Glomerular visceral epithelial cell (primary cell): ENCODE measurements around the gene WWTR1.

Experiments used
- DNase-seq: peaks from one replicate; pipeline ENCODE4 v3.0.0-alpha.2; 2016; ENCODE audit errors: extremely low spot score

Gene WWTR1

DNA sequence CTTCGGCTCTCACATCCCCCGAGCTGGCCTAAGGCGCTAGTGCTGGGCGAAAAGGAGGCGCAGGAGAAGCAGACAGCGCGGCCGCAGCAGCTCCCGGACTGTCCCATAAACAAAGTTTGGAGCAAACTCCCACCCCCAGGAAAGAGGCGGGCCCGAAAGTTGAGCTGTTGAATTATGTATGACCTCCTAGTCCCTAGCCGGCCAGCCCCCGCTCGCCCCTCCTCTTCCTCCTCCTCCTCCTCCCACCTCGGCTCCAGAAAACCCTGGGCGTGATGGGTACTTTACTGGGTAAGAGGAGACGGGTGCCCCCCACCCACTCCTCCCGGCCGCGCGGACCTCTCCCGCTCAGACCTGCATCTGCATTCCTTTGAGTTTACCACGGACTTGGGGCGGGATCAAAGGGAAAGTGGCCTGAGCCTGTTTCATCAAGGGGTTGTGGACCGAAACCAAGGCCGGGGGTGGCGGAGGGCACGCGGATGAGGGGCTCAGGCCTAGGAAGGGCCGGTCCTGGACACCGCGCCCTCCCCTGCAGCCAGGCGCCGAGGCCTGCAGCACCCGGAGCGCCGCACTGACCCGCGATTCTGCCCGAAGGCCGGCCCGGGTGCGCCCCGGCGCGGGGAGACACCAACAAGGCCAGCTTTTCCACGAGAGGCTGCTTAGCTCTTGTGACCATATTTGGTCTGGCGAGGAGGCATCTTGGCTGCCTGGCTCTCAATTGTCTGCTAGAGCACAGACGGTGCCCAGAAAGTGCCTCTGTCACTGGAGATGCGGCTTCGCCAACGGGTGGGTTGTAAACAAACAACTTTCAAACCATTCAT lies at the start of gene WWTR1:
Gene WWTR1 (minus strand): TSS at position 100 of the 818 bp plus-strand sequence. CDS start 719 bp downstream, outside the sequence.
- DNase-seq = peak; percentile 98

DNA sequence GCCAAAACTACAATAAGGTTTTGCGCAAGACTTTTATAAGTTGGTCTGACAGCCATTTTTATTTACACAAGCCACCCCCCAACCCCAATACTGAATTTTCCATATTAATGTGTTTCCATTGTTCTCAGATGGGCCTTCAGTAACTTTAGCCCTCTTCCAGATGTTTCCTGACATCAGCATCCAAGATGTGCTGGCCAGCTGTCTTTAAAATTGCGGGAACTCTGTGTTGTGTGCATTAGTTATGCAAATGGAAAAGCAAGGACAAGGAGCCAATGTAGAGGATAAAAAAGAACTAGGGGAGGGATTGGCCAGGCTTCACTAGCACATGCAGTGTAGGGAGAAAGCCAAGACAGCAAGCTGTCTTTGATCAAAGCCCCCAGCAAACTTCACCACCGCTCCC lies 49.1 kb upstream of the WWTR1 start:
- no peak for DNase-seq

DNA sequence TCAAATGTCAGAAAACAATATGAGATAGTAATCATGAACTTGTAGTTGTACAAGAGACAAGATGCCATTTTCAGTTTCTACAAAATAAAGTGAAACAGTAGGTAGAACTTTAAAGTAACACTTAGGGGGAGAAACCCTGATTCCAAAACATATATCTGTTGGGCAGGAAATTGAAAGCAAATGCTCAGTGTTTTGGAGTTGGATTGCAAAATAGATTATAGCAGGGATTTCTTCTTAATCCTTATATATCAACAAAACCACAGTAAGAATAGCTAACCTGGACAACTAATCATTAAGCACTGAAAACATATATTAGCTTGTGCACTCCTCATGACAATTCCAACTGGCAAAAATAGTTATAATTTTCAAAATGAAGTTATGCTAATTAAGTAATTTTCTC lies 47.6 kb upstream of the WWTR1 start:
- DNase-seq = no peak

GRCh38 chr3:149703466-149703865 lies 45.6 kb upstream of the WWTR1 start:
- no peak for DNase-seq

GRCh38 chr3:149702691-149703441 lies 45.0 kb upstream of the WWTR1 start:
- DNase-seq = peak; percentile 33

DNA sequence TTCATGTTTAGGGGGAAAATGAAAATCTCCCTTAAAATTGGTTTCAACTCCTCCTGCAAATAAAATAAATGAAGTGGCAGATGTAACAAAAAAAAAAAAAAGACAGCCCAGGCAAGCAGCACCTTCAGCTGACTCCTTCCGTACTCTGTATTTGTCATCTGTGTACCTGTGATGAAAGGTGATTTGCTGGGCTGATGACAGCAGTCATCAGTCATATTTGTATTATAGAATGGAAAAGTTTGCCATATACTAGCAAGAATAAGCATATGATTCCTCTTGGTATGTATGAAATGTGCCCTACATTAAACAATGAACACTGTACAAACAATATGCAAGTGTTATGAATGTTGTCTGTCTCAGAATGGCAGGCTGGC lies 44.1 kb upstream of the WWTR1 start:
- no peak for DNase-seq

DNA sequence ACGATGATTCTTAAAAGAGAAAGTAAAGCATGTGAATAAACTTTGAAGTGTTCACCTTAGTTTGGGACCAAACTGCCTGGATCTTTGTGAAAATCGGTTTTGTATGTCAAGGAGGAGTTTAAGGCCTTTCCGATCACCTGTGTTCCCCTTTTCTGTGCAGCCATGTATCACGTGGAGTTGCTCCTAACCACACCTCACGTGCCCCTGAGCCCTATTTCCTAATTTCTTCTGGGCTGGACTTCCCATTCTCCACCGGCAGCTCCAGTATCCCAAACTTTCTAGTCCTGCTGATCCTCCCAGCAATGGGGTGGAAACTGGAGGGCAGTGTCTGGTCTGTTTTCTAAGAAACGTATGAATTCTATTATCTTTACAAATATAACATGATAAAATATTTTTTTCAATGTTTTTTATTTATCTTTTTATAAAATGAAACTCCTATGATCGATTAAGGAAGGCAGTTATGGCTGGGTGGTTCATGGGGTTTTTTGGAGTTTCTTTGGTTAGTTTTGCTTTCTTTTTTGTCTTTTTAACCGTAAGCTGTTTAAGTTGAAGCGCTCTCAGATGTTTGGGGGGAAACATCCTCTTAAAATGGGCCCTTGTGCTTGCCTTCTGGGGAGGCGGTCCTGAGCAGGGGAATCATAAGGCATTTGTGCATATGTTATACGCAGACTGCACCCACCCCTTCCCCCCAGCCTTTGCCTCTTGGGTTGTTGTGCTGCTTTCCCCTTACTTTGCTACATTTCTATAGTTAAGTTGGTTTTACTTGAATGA lies 43.6 kb upstream of the WWTR1 start:
- no peak for DNase-seq

GRCh38 chr3:149688122-149688757 lies 30.4 kb upstream of the WWTR1 start:
- DNase-seq = no peak

GRCh38 chr3:149686996-149687395 lies 29.2 kb upstream of the WWTR1 start:
- no peak for DNase-seq

DNA sequence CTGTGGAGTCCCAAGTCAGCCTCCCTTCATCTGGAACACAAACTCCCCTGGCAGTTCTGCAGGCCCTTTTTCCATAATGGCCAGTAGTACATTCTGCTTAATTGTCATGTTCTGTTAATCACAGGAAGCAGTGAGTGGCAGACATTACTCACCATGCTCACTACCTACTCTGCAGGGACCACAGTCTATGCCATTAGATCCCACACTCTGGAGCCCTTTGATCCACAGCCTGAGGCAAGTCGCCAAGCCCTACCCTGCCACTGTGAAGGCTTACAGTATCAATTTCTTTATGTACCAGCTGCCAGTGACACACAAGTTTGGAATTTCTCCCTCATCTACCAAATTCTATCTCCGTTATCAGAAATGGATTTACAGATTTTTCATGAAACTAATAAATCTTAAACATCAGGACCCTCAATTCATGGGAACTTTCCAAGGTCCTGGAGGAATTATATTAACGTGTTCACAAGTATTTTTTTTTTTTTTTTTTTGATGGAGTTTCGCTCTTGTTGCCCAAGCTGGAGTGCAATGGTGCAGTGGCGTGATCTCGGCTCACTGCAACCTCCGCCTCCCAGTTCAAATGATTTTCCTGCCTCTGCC lies 20.6 kb upstream of the WWTR1 start:
- DNase-seq = peak; percentile 29

DNA sequence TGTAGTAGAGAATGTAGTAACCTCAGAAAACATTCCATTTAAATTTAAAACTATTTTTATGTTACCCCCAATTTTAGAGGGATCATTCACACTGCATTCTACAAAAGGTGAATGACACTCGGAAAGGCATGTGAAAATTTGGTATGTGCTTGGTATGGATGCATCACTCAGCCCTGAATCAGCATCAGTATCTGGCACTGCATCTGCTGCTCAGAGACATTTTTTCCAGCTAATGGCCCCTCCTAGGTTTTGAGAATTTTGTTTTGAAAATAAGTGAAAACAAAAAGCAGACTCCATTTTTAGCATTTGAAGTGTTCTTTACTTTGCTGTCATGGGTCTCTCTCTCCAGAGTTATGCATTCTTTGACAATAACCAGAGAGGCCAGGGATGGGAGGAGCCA lies 15.6 kb upstream of the WWTR1 start:
- no peak for DNase-seq

GRCh38 chr3:149670742-149671492 lies 13.1 kb upstream of the WWTR1 start:
- DNase-seq = no peak

- no peak for DNase-seq
Measured at GRCh38 chr3:149667576-149667975, 9.8 kb upstream of the WWTR1 start.

DNA sequence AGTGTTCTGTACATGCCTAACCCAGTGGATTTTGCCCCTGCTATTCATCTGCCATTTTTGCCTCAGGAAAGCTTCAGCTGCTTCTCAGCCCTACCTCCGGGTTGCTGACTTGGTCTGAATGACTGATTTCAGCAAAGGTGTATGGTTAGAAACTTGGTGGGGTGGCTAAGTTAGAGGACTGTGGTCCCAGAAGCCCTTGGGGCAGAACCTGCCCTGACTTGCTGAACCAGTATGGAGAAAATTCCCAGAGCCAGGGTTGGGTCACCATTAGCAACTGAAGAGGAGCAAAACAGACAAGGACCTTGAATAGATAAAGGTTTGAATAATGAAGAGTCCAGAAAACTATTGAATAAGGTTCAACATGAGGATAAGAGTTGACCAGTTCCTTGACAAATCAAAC lies 6.1 kb upstream of the WWTR1 start:
- DNase-seq = no peak

- DNase-seq = no peak
Measured at GRCh38 chr3:149662240-149662887, 4.5 kb upstream of the WWTR1 start.

- no peak for DNase-seq
Measured at GRCh38 chr3:149660462-149660861, 2.6 kb upstream of the WWTR1 start.

DNA sequence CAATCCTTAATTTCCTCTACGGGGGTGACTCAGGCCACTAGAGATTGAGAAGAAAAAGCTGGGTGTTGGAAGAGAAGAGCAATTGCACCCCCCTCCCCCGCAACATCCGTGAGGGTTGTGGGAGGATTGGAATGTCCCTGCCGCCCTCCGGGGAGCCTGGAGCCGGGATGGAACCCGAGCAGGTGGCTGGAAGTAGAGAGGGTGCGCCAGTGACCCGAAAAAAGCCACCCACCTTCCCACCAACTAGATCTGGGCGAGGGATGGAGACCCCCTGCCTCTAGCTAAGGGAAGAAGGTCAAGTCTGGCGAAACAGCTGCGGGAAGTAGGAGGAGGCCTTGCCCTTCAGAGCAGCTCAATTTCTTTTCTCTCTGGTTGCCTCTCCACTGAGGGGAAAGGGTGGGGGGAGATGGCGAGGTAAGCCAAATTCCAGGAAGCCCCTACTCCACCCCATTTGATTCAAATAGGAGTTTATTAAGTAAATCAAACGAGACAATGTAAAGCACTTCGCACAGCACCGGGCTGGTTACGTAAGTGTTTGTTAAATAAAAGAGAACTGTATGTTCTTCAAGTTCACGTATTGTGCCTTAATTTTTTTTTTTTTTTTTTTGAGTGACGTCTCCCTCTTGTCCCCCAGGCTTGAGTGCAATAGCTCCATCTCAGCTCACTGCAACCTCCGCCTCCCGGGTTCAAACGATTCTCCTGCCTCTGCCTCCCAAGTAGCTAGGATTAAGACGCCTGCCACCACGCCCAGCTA lies 1.1 kb upstream of the WWTR1 start:
- peak; percentile 81 for DNase-seq

- DNase-seq = peak; percentile 56
Measured at GRCh38 chr3:149657321-149657925, 402 bp downstream of the WWTR1 start.
